ENCODE data around the gene SLC28A3.
A peak's percentile ranks its signal among the peaks of the same experiment; 100 is the strongest.

Gene SLC28A3

DNA sequence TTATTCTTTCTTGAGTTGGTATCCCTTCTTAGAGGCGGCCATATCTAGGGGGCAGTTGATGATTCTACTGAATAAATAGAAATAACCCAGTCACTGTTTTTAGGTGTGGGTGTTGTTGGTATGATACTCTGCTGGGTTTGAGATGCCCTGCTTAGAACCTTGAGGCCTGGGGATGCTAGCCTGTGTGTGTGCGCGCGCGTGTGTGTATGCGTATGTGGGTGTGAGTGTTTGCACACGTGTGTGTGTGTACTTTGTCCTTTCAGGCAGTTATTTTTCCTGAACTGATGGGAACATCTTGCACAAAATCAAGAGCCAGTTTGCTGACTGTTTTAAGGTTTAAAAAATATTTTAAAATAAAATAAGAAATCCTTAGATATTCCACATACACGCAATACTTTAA is 3.3 kb downstream of the SLC28A3 start:
- no peak for ATAC-seq (ENCODE audit: low read depth)
- TF ChIP-seq, protein P1, sequence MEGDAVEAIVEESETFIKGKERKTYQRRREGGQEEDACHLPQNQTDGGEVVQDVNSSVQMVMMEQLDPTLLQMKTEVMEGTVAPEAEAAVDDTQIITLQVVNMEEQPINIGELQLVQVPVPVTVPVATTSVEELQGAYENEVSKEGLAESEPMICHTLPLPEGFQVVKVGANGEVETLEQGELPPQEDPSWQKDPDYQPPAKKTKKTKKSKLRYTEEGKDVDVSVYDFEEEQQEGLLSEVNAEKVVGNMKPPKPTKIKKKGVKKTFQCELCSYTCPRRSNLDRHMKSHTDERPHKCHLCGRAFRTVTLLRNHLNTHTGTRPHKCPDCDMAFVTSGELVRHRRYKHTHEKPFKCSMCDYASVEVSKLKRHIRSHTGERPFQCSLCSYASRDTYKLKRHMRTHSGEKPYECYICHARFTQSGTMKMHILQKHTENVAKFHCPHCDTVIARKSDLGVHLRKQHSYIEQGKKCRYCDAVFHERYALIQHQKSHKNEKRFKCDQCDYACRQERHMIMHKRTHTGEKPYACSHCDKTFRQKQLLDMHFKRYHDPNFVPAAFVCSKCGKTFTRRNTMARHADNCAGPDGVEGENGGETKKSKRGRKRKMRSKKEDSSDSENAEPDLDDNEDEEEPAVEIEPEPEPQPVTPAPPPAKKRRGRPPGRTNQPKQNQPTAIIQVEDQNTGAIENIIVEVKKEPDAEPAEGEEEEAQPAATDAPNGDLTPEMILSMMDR (IDR thresholded peaks at IDR 0.05; ENCODE audit: poor library complexity, severe bottlenecking) = no peak
- H3K27me3 ChIP-seq (ENCODE audit: insufficient read depth, poor library complexity, severe bottlenecking) = no peaks in the 10 kb centered on the region

DNA sequence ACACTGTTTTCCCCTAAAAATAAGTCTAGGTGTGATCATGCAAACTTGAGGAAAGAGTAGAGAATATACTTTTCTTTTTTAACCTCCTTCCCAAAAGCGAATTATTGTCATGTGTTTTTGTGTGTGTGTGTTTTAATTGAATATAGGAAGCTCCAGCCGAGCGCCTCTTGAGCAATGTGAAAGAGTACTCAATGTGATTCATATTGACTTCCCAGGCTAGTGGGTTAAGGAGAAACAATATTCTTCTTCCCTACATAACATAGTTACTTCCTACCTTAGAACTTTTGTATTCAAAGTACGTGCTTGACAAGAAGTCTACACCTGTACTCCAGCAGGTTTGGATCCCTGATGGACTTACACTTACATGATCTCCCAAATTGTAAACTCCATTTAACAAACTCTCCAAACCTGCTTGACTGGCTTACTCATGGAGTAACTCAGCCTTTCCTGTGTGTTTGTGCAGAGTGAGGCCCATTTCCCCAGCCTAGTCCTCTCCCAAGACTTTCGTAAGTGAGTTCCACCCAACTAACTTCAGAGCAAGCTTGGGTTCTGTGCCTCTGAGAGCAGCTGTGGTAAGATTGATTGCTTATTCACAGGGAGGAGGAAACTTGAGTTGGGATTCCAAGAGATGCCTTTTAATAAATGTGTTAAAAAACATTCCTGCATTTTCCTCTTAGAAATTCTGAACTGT is 9.3 kb downstream of the SLC28A3 start:
- TF ChIP-seq, protein P1 (IDR thresholded peaks at IDR 0.05; ENCODE audit: poor library complexity, severe bottlenecking) = no peak
- ATAC-seq (ENCODE audit: low read depth) (peak; percentile 70; the same call in 2 of the 3 replicates), DNase-seq (ENCODE audit: low spot score) (no peak)
- no peak overlapping the region for H3K27ac ChIP-seq (ENCODE audit: poor library complexity, severe bottlenecking)
- H3K4me1 ChIP-seq (ENCODE audit: insufficient read depth, poor library complexity, severe bottlenecking) = no peaks in the 10 kb centered on the region
- H3K9me3 ChIP-seq (ENCODE audit: severe bottlenecking) = peaks cover 4% of the 10 kb centered on the region
- no peaks in the 10 kb centered on the region for H3K27me3 ChIP-seq (ENCODE audit: insufficient read depth, poor library complexity, severe bottlenecking)
- H3K4me3 ChIP-seq (ENCODE audit: severe bottlenecking) = no peak overlapping the region
- H3K36me3 ChIP-seq (ENCODE audit: low read depth) = no peaks in the 10 kb centered on the region

More for the DNA sequence above, 3.3 kb downstream of the SLC28A3 start:
- DNase-seq (ENCODE audit: low spot score) = no peak
- H3K36me3 ChIP-seq (ENCODE audit: low read depth) = no peaks in the 10 kb centered on the region
- no peak overlapping the region for H3K27ac ChIP-seq (ENCODE audit: poor library complexity, severe bottlenecking)
- no peaks in the 10 kb centered on the region for H3K4me1 ChIP-seq (ENCODE audit: insufficient read depth, poor library complexity, severe bottlenecking)
- no peaks in the 10 kb centered on the region for H3K9me3 ChIP-seq (ENCODE audit: severe bottlenecking)
- no peak overlapping the region for H3K4me3 ChIP-seq (ENCODE audit: severe bottlenecking)

GRCh38 chr9:84330246-84330645 is 10.3 kb downstream of the SLC28A3 start:
- TF ChIP-seq, protein P1 (IDR thresholded peaks at IDR 0.05; ENCODE audit: poor library complexity, severe bottlenecking) = no peak
- Histone ChIP-seq H3K4me3 (ENCODE audit: severe bottlenecking) (no peak overlapping the region), H3K36me3 (ENCODE audit: low read depth) (no peaks in the 10 kb centered on the region), H3K9me3 (ENCODE audit: severe bottlenecking) (peaks cover 4% of the 10 kb centered on the region), H3K4me1 (ENCODE audit: insufficient read depth, poor library complexity, severe bottlenecking) (peaks cover 10% of the 10 kb centered on the region), H3K27me3 (ENCODE audit: insufficient read depth, poor library complexity, severe bottlenecking) (no peaks in the 10 kb centered on the region), H3K27ac (ENCODE audit: poor library complexity, severe bottlenecking) (no peak overlapping the region)
- DNase-seq (ENCODE audit: low spot score) (no peak), ATAC-seq (ENCODE audit: low read depth) (no peak)

DNA sequence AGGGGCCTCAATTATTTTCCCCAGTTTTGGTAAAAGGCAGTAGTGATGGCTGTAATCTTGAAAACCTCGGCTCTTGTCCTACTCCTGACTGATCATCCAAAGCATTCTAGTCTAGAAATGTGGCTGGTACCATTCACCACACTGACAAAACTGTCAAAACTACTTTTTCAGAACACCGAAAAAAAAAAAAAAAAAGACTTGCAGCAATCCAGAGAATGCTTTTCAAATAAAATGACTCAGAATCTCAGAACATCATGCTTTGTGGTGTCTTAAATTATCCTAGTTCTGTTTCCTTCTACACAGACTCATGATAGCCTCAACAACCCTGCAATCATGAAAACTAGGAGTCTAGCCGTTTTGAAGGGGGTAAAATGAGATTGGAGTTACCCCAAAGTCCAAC is 13.4 kb downstream of the SLC28A3 start:
- no peaks in the 10 kb centered on the region for H3K27me3 ChIP-seq (ENCODE audit: insufficient read depth, poor library complexity, severe bottlenecking)
- H3K36me3 ChIP-seq (ENCODE audit: low read depth) = no peaks in the 10 kb centered on the region
- H3K4me3 ChIP-seq (ENCODE audit: severe bottlenecking) = no peak overlapping the region
- DNase-seq (ENCODE audit: low spot score) (no peak), ATAC-seq (ENCODE audit: low read depth) (no peak)
- H3K27ac ChIP-seq (ENCODE audit: poor library complexity, severe bottlenecking) = no peak overlapping the region
- peaks cover 4% of the 10 kb centered on the region for H3K9me3 ChIP-seq (ENCODE audit: severe bottlenecking)
- H3K4me1 ChIP-seq (ENCODE audit: insufficient read depth, poor library complexity, severe bottlenecking) = peaks cover 35% of the 10 kb centered on the region
- TF ChIP-seq, protein P1 (IDR thresholded peaks at IDR 0.05; ENCODE audit: poor library complexity, severe bottlenecking) = no peak

DNA sequence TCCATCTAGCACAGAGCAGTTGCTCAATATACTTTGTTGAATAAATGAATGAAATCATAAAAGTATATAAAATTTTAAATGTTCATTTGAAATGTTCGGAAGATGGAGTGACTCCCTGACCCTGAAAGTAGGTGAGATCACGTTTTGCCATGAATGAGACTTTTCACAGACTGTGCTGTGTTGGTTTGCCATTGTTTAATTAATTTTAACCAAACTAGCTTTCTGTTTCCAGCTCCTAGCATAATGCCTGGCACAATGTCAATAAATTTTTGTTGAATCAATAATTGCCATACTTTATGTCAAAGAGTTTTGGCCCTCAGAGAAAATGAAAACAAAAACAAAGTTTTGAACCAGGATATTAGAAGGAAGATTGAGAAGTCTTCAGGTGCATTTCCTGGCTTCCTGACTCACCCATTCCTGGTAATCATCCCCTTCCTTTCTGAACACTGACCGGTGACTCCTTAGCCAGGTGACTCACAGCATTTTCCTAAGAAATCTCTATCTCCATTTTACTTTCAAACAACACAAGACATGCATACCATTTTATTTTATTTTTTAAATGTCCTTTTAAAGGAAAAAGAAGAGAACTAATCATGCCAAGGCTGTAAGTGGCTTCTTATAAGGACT is 15.1 kb downstream of the SLC28A3 start:
- TF ChIP-seq, protein P1 (IDR thresholded peaks at IDR 0.05; ENCODE audit: poor library complexity, severe bottlenecking) = no peak
- Histone ChIP-seq H3K36me3 (ENCODE audit: low read depth) (no peaks in the 10 kb centered on the region), H3K27ac (ENCODE audit: poor library complexity, severe bottlenecking) (peak overlapping the region; percentile 85), H3K4me1 (ENCODE audit: insufficient read depth, poor library complexity, severe bottlenecking) (peaks cover 35% of the 10 kb centered on the region), H3K9me3 (ENCODE audit: severe bottlenecking) (peaks cover 4% of the 10 kb centered on the region), H3K4me3 (ENCODE audit: severe bottlenecking) (no peak overlapping the region), H3K27me3 (ENCODE audit: insufficient read depth, poor library complexity, severe bottlenecking) (no peaks in the 10 kb centered on the region)
- DNase-seq (ENCODE audit: low spot score) (no peak), ATAC-seq (ENCODE audit: low read depth) (peak; percentile 90)

Measured in RWPE2 (cell line).